Measurements from ENCODE around the gene TST.

Gene TST

DNA sequence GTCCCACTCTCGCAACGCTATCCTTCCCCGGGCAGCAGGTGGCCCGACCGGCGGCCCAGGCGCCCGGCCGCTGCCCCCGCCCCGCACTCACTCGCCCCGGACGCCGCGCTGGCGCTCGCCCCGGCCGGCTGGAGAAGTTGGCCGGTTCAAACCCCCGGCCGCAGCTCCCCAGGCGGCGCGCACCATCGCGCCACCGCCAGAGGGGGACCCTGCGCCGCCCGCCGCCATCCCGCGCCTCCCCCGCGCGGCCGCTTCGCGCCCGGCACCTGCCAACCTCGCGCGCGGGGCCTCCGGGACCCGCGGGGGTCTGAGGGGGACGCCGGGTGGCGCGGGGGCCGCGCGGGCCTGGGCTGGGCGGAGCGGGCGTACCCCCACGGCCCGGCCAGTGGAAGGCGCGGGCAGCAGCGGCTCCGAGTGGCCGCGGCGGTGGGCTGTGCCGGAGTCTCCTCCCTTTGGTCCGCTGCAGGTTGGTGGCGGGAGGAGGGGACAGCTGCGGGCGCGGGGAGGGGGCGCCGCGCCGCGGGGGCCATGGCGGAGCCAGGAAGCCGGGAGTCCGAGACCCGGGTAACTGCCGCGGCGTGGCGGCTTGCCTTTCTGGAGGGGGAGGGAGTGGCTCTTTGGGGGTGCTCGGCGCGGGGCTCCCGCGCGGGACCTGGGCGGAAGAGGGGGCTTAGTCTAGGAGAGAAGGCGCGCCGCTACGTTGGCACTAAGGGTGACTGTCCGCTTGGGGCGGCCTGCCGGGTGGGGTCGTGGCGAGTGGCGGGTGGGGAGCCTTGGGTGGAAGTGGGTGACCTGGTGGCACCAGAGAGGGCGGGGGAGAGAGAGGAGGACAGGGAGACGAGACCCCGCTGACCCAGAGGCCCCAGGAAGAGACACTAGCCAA lies at the start of gene TST, which contains the start of gene MPST:
Gene TST, minus strand, starts transcription at position 139 of the 883 bp plus-strand sequence. CDS start 715 bp downstream, outside the sequence.
Gene MPST, plus strand, starts transcription at position 434 of the 883 bp plus-strand sequence. Its CDS starts 95 bp downstream, at position 529.
- DNase-seq (ENCODE audit: low read depth): no peak

GRCh38 chr22:37068859-37069258 lies 49.6 kb upstream of the TST start:
- DNase-seq (ENCODE audit: low read depth): no peak

DNA sequence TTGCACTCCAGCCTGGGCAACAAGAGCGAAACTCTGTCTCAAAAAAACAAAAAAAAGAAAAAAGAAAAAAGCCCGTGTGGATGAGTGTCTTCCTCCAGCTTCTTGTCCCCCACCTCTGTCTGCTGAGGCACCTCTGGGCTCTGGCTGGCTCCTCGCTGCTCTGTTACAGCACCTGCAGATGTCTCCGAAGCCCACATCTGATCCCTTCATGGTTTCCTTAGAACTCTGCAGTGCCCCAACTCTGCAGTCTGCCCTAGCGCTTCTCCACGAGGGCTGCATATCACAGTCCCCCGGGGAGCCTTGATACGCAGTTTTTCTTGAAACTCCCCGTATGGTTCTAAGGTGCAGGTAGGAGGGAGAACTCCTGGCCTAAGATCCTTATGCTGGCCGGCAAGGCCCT lies 48.2 kb upstream of the TST start:
- no peak for DNase-seq (ENCODE audit: low read depth)

DNA sequence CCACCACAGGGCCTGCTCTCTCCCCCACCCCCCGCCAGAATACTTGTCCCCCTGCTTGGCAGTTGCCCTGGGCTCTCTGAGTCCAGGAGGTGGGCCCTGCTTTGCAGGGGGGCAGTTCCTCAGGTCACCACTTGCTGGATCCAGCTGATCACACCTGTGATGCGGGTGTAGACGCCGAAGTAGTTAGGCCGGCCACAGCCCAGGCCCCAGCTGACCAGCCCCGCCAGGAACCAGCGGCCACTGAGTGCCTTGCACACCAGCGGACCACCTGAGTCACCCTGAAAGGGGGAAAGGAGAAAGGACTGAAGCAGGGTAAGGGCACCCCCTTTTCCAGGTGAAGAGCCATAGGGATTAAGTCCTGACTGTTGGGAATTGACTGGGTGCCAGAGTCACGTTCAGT lies 46.7 kb upstream of the TST start:
- no peak for DNase-seq (ENCODE audit: low read depth)

GRCh38 chr22:37065180-37065579 lies 45.9 kb upstream of the TST start:
- no peak for DNase-seq (ENCODE audit: low read depth)

DNA sequence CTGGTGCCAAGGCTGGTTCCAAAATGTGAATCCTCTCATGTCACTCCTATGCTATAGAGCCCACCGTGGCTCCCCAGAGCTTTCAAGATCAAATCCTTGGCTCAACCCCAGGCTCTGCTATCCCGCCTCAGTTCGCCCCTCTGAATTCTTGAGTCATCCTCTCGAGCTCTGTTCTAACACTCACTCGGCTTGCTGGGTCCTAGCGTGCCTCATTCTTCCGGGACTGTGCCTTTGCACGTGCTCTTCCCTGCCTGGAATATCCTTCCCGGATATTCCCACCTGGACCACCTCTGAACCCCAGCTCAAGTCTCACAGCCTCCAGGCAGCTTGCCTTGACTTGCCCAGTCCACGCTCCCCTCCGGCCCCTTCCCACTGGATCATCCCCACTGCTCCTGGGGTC lies 45.3 kb upstream of the TST start:
- no peak for DNase-seq (ENCODE audit: low read depth)

GRCh38 chr22:37063431-37064420 lies 44.5 kb upstream of the TST start:
- no peak for DNase-seq (ENCODE audit: low read depth)

DNA sequence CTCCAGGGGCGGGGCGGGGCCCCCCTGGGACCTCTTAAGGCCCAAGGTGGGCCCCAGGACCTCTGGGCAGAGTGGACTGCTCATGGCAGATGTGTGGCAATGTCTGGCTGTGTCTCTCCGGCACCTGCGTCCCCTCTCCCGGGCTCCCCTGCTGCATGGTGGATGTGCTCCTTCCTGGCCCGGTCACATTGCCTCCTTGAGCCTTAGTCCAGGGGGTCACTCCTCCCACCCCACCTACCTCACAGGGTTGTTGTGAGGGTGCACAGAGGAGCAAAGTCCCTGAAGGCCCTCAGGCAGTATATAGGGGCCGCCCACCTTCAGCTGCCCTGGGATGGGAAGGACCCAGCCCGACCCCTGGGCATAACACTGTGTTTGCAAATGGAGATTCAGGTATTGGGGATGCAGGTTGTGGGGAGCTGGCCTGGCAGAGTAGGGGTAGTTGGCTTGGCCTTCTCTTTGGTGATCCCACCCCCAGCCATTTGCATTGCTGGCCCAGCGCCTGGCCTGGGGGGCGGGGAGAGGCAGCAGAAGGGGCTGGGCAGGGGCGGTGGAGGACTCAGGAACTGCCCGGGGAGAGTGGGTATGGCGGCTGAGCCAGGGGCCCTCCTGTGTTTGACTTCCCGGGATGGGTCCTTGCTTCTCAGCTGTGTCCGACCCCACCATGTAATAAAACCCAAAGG lies 43.6 kb upstream of the TST start:
- no peak for DNase-seq (ENCODE audit: low read depth)

DNA sequence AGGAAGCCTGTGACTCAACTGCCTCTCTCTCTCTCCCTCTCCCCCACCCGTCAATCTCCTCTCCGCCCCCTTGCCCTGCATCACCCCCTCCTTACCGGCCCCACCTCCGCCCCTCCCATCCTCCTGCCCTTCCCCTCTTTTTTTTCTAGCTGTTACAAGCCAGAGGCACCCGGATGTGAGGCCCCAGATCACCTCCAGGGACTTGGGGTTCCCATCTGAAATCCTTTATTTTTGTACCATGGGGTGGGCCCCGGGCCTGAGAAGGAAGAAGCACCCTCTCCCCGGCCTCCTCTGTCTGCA lies 43.1 kb upstream of the TST start:
- no peak for DNase-seq (ENCODE audit: low read depth)

GRCh38 chr22:37061611-37062375 lies 42.5 kb upstream of the TST start:
- DNase-seq (ENCODE audit: low read depth): no peak

- peak; percentile 53 for DNase-seq (ENCODE audit: low read depth)
Observed at GRCh38 chr22:37060801-37061610, 41.8 kb upstream of the TST start.

DNA sequence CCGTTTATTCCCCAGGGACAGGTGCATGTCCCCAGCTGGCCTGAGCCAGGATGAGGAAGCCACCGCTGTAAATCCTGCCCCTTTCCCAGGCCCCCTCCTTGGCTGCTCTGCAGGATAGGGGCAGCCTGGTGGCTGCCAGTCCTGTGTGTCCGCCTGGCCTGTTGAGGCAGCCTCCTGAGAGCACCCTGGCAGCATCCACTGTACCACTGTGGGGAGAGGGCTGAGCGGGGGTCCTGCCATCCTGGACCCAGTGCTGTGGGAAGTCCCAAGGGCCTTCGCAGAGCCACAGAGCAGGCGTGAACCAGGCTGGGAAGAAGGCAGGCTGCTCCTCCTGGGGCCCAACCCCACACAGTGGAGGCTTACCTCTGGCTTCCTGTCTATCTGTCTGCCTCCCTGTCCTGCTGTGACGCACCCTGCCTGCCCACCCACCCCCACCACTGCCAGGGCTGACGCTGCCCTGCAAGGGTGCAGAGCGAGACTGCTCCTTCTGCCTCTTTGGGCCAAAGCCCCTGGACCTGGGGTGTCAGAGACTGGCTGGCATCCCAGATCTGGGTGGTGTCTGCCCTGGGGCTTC lies 40.7 kb upstream of the TST start:
- DNase-seq (ENCODE audit: low read depth): no peak

GRCh38 chr22:37058917-37059701 lies 39.9 kb upstream of the TST start:
- DNase-seq (ENCODE audit: low read depth): no peak

DNA sequence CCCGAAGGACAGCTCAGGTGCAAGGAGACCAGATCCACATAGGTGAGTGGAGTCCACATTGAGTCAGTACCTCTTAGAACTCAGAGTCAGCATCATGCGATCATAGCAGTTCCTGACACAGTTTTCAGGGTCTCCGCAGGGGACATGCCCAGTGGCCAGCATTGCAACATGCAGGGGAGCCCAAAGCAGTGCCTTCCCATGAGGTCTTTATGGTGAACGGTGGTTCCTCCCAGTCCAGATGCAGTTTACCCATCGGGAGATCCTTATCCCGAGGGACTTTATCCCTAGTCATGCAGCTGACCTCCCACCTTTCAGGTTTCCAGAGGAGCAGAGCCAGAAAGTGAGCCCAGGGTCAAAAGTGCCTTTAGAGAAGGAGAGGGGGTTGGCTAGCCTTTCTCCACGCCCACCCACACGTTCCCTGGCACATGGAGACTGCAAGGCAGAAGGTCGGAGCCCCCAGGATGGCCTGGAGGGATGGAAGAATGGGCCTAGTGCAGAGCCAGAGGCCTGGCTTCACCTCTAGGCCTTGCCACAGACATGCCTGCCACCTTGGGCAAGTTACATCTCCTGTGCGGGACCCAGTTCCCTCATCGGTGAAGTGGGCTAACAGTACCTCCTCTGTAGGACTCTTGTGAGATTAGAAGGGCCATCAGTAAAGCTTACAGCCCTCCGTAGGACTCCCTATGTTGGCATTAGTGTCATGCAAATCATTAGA lies 38.7 kb upstream of the TST start:
- no peak for DNase-seq (ENCODE audit: low read depth)

GRCh38 chr22:37057226-37057625 lies 38.0 kb upstream of the TST start:
- no peak for DNase-seq (ENCODE audit: low read depth)

DNA sequence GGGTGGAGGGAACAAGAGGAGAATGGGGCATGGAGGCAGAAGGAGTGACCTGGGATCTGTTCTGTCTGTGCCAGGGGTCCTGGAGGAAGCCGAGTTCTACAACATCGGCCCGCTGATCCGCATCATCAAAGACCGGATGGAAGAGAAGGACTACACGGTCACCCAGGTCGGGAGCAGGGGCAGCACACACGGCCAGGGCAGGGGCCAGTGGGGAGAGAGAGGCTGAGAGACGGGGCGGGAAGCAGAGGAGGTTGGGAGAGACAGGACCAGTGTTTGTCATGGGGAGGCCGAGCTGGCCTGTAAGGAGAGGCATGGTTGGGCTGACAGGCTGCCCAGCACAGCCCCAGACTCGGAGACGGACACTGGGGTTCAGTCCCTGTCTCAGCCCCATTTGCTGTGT lies 37.0 kb upstream of the TST start:
- no peak for DNase-seq (ENCODE audit: low read depth)

GRCh38 chr22:37054600-37055365 lies 35.5 kb upstream of the TST start:
- no peak for DNase-seq (ENCODE audit: low read depth)

- no peak for DNase-seq (ENCODE audit: low read depth)
Observed at GRCh38 chr22:37054056-37054395, 34.8 kb upstream of the TST start.
